Keratinocyte (primary cell): ENCODE measurements around the gene DAP3. TPM values are rescaled to one million over a fixed set of nuclear protein-coding genes. Genes with fewer than 3 reads are reported as not detected.
"Not testable (repeated sequence)": the region's sequence is repeated elsewhere in the genome, so short reads cannot be mapped to it uniquely, and the experiment has no call there.

Experiments used
- DNase-seq: peaks from one replicate; pipeline ENCODE4 v3.0.0-alpha.2; 2011; ENCODE audit warnings: low read depth, missing footprints, low spot score
- FAIRE-seq: peaks from 2 replicates; lab custom pipeline; 2011; peaks lifted over from hg19 to GRCh38; lab: Jason Lieb, UNC
- H2AFZ ChIP-seq: 2 replicates; pipeline ENCODE4 v1.6.0; 2012; ENCODE audit warnings: low read length, control low read depth, inconsistent platforms; ENCODE audit not compliant: control insufficient read depth
- H3K27ac ChIP-seq: 2 replicates; pipeline ENCODE4 v1.5.1; 2011; ENCODE audit warnings: low read length; ENCODE audit not compliant: control insufficient read depth, insufficient read depth
- H3K27me3 ChIP-seq: 3 replicates; pipeline ENCODE4 v1.6.0; 2011; ENCODE audit warnings: low read length; ENCODE audit not compliant: control insufficient read depth, insufficient read depth; ENCODE audit errors: extremely low read depth
- H3K36me3 ChIP-seq, 2 experiments: 2 replicates in 1 of 2; 3 replicates in 1 of 2; pipeline ENCODE4 v1.5.1; 2011; ENCODE audit warnings: low read length in 2 of 2, mild to moderate bottlenecking in 1 of 2; ENCODE audit not compliant: control insufficient read depth in 2 of 2, insufficient read depth in 2 of 2; ENCODE audit errors: extremely low read depth in 1 of 2
- H3K4me1 ChIP-seq: 3 replicates; pipeline ENCODE4 v1.5.1; 2011; ENCODE audit warnings: low read length; ENCODE audit not compliant: control insufficient read depth, insufficient read depth; ENCODE audit errors: extremely low read depth
- H3K4me2 ChIP-seq: 3 replicates; pipeline ENCODE4 v1.6.0; 2011; ENCODE audit warnings: low read depth, low read length; ENCODE audit not compliant: control insufficient read depth, insufficient read depth; ENCODE audit errors: extremely low read depth
- H3K4me3 ChIP-seq, 3 experiments: fragments of 200-600 bp in 1 of 3; sonication (generic) in 1 of 3; 2 replicates in 2 of 3; 3 replicates in 1 of 3; pipeline ENCODE4 v1.5.1; 2011 to 2016; ENCODE audit warnings: low read length in 3 of 3, mild to moderate bottlenecking in 3 of 3, control low read depth in 2 of 3, inconsistent platforms in 1 of 3, low read depth in 1 of 3, mixed read lengths in 1 of 3, mixed run types in 1 of 3, moderate library complexity in 1 of 3; ENCODE audit not compliant: control insufficient read depth in 2 of 3, insufficient read depth in 2 of 3; ENCODE audit errors: extremely low read depth in 1 of 3
- H3K79me2 ChIP-seq: 2 replicates; pipeline ENCODE4 v1.6.0; 2012; ENCODE audit warnings: low read length; ENCODE audit not compliant: control insufficient read depth, insufficient read depth
- H3K9ac ChIP-seq: 3 replicates; pipeline ENCODE4 v1.6.0; 2011; ENCODE audit warnings: low read length; ENCODE audit not compliant: control insufficient read depth, insufficient read depth; ENCODE audit errors: extremely low read depth
- H3K9me1 ChIP-seq: 3 replicates; pipeline ENCODE4 v1.6.0; 2011; ENCODE audit warnings: low read length; ENCODE audit not compliant: control insufficient read depth, insufficient read depth; ENCODE audit errors: extremely low read depth
- H3K9me3 ChIP-seq: 2 replicates; pipeline ENCODE4 v1.5.1; 2012; ENCODE audit warnings: low read depth, low read length; ENCODE audit not compliant: control insufficient read depth
- H4K20me1 ChIP-seq: 3 replicates; pipeline ENCODE4 v1.6.0; 2011; ENCODE audit warnings: low read length; ENCODE audit not compliant: control insufficient read depth, insufficient read depth; ENCODE audit errors: extremely low read depth
- CTCF ChIP-seq, 3 experiments: IDR thresholded peaks in 1 of 3; conservative IDR thresholded peaks in 1 of 3; optimal IDR thresholded peaks in 1 of 3; 2 replicates in 2 of 3; 3 replicates in 1 of 3; pipeline versions ENCODE3 to v1.5.1; 2011; ENCODE audit warnings: low read length in 3 of 3, mild to moderate bottlenecking in 3 of 3, moderate library complexity in 2 of 3, control low read depth in 1 of 3, inconsistent platforms in 1 of 3; ENCODE audit not compliant: insufficient read depth in 2 of 3; ENCODE audit errors: extremely low read depth in 1 of 3
- EZH2 ChIP-seq: IDR thresholded peaks from one replicate; pipeline ENCODE4 v1.6.1; 2012; ENCODE audit warnings: inconsistent platforms, mild to moderate bottlenecking, low read length, moderate library complexity
- dilution Hi-C: fragments of 300-500 bp; cut with MboI; formaldehyde crosslinking; loops from one replicate; pipeline ENCODE4 v1.7.0; 2020; ENCODE audit warnings: low sequenced_read_pairs; ENCODE audit not compliant: extremely low pct_ligation_motif_present
- polyA plus RNA-seq, 5 experiments: library from polyadenylated mRNA; depleted of rRNA in 3 of 5; stranded (reverse) in 3 of 5; stranded (forward) in 1 of 5; unstranded in 1 of 5; fragments of >200 nt; gene quantifications; 1 replicate in 1 of 5; 2 replicates in 3 of 5; 3 replicates in 1 of 5; pipeline versions ENCODE4 v1.2.1 to v1.2.3, GENCODE V29; 2011 to 2012; ENCODE audit warnings: missing spikeins in 2 of 5, low read depth in 1 of 5, low replicate concordance in 1 of 5

DAP3 gene
- polyA plus RNA-seq, 1 donor (not counting 4 experiments of a cell fraction or from before 2014, with no cell fraction given): 203 TPM

- DNase-seq: no peak
- peaks cover 26% of the 10 kb centered on the region for H3K79me2 ChIP-seq
Measured at GRCh38 chr1:155717041-155717440, 28.1 kb downstream of the DAP3 start.

GRCh38 chr1:155718524-155719115, 29.7 kb downstream of the DAP3 start:
- H3K27me3 ChIP-seq, DNase-seq, H3K9me3 ChIP-seq, dilution Hi-C loops, H4K20me1 ChIP-seq, FAIRE-seq, H3K9me1 ChIP-seq, H3K9ac ChIP-seq, H3K4me3 ChIP-seq, H3K4me2 ChIP-seq, H3K27ac ChIP-seq, H2AFZ ChIP-seq, H3K4me1 ChIP-seq: not testable (repeated sequence)
- peaks cover 10 to 13% of the 10 kb centered on the region in 2 experiments for H3K36me3 ChIP-seq
- H3K79me2 ChIP-seq: peaks cover 21% of the 10 kb centered on the region

More at GRCh38 chr1:155717041-155717440, 28.1 kb downstream of the DAP3 start:
- Histone ChIP-seq H3K9me1 (no peaks in the 10 kb centered on the region), H3K4me3 (no peak overlapping the region), H2AFZ (no peak overlapping the region), H3K9ac (no peak overlapping the region), H3K4me2 (no peak overlapping the region), H3K27ac (no peak overlapping the region), H3K4me1 (no peaks in the 10 kb centered on the region), H3K36me3 (peaks cover 12 to 19% of the 10 kb centered on the region in 2 experiments), H3K27me3 (no peaks in the 10 kb centered on the region), H4K20me1 (no peaks in the 10 kb centered on the region), H3K9me3 (no peaks in the 10 kb centered on the region)
- FAIRE-seq: no peak
- dilution Hi-C loops: no loop called here
- TF ChIP-seq CTCF (optimal IDR thresholded peaks at IDR 0.05 in 1 of 3, IDR thresholded peaks at IDR 0.05 in 1 of 3, conservative IDR thresholded peaks at IDR 0.05 in 1 of 3; ENCODE audit: extremely low read depth in 1 of 3, insufficient read depth in 2 of 3, low read length in 3 of 3) (no peak), EZH2 (no peak)

DNA sequence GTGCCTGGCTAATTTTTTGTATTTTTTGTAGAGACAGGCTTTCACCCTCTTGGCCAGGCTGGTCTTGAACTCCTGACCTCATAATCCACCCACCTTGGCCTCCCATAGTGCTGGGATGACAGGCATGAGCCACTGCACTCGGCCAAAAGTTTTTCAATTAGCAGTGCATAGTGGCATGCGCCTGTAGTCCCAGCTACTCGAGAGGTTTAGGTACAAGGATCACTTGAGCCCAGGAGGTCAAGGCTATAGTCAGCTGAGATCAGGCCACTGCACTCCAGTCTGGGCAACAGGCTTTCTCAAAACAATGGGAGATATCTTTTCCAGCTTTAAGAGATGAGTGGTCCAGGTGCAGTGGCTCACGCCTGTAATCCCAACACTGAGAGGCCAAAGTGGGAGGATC, 30.8 kb downstream of the DAP3 start:
- H3K9me1 ChIP-seq: no peaks in the 10 kb centered on the region
- no peak for FAIRE-seq

More for the DNA sequence above, 30.8 kb downstream of the DAP3 start:
- no peak for DNase-seq
- Histone ChIP-seq H3K4me3 (no peak overlapping the region), H3K36me3 (peaks cover 10 to 13% of the 10 kb centered on the region in 2 experiments), H2AFZ (no peak overlapping the region), H3K9ac (no peak overlapping the region), H3K4me1 (no peaks in the 10 kb centered on the region), H3K27me3 (no peaks in the 10 kb centered on the region), H3K9me3 (no peaks in the 10 kb centered on the region), H3K79me2 (peaks cover 16% of the 10 kb centered on the region), H3K27ac (no peak overlapping the region), H4K20me1 (no peaks in the 10 kb centered on the region), H3K4me2 (no peak overlapping the region)
- dilution Hi-C loops: no loop called here
- TF ChIP-seq EZH2 (no peak), CTCF (optimal IDR thresholded peaks at IDR 0.05 in 1 of 3, IDR thresholded peaks at IDR 0.05 in 1 of 3, conservative IDR thresholded peaks at IDR 0.05 in 1 of 3; ENCODE audit: extremely low read depth in 1 of 3, insufficient read depth in 2 of 3, low read length in 3 of 3) (no peak)
